Parathyroid adenoma (tissue), 2 donors: ENCODE measurements around the gene MEI4.

ENCODE experiments used
- H2AFZ ChIP-seq: fragments of 300-600 bp; sonication (generic); one replicate; pipeline ENCODE4 v1.7.0; 2017; ENCODE audit warnings: antibody characterized with exemption, mild to moderate bottlenecking
- H3K27ac ChIP-seq: fragments of 300-600 bp; sonication (generic); one replicate; pipeline ENCODE4 v1.7.0; 2017
- H3K27me3 ChIP-seq: fragments of 300-600 bp; sonication (generic); one replicate; pipeline ENCODE4 v1.7.0; 2017; ENCODE audit warnings: low read length; ENCODE audit not compliant: control insufficient read depth, insufficient read depth
- H3K36me3 ChIP-seq: fragments of 300-600 bp; sonication (generic); one replicate; pipeline ENCODE4 v1.7.0; 2017; ENCODE audit warnings: low read length; ENCODE audit not compliant: control insufficient read depth, insufficient read depth
- H3K4me1 ChIP-seq: fragments of 300-600 bp; sonication (generic); one replicate; pipeline ENCODE4 v1.7.0; 2017; ENCODE audit warnings: control low read depth
- H3K4me2 ChIP-seq: fragments of 300-600 bp; sonication (generic); one replicate; pipeline ENCODE4 v1.7.0; 2017; ENCODE audit warnings: low read length
- H3K4me3 ChIP-seq: fragments of 300-600 bp; sonication (generic); one replicate; pipeline ENCODE4 v1.7.0; 2017; ENCODE audit warnings: low read depth, low read length
- H3K79me2 ChIP-seq: fragments of 300-600 bp; sonication (generic); one replicate; pipeline ENCODE4 v1.7.0; 2017; ENCODE audit warnings: control low read depth
- H3K9ac ChIP-seq: fragments of 300-600 bp; sonication (generic); one replicate; pipeline ENCODE4 v1.7.0; 2017; ENCODE audit warnings: mild to moderate bottlenecking
- H3K9me3 ChIP-seq: fragments of 300-600 bp; sonication (generic); one replicate; pipeline ENCODE4 v1.7.0; 2017; ENCODE audit warnings: low read length; ENCODE audit not compliant: control insufficient read depth
- CTCF ChIP-seq: fragments of 300-600 bp; sonication (generic); IDR thresholded peaks from one replicate; pipeline ENCODE4 v1.7.0; 2017; ENCODE audit warnings: antibody characterized with exemption, mild to moderate bottlenecking
- donor health status: primary hyperparathyroidism.

The MEI4 gene

DNA sequence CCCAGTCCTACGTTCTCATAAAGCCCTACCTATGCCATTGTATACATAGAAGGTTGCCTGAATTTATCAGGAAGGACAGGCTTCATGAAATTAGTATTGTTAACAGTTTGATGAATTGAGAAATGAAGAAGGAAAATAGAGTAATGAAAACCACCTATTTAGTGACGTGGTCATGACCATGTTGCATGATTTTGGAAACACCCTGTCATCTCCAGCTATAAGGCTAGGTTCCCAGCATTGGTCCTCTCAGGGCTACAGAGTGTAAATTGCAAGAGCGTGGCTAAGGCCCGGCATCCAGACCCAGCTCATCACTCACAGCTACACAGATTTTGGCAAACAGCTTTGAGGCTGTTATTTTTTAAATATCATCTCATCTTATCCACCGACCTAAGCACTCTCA, 203.6 kb downstream of the MEI4 start:
- Histone ChIP-seq H3K79me2 (no peaks in the 10 kb centered on the region), H3K27ac (no peak overlapping the region), H3K9ac (no peak overlapping the region), H3K4me3 (no peak overlapping the region), H3K4me1 (no peaks in the 10 kb centered on the region), H3K36me3 (no peaks in the 10 kb centered on the region), H2AFZ (no peak overlapping the region), H3K9me3 (no peaks in the 10 kb centered on the region), H3K4me2 (no peak overlapping the region), H3K27me3 (no peaks in the 10 kb centered on the region)
- no peak for TF ChIP-seq CTCF

GRCh38 chr6:77857421-77857820, 204.6 kb downstream of the MEI4 start:
- Histone ChIP-seq H3K27ac (no peak overlapping the region), H3K9ac (no peak overlapping the region), H3K4me1 (no peaks in the 10 kb centered on the region), H3K4me2 (no peak overlapping the region), H3K4me3 (no peak overlapping the region), H3K9me3 (no peaks in the 10 kb centered on the region), H2AFZ (no peak overlapping the region), H3K36me3 (no peaks in the 10 kb centered on the region), H3K79me2 (no peaks in the 10 kb centered on the region), H3K27me3 (no peaks in the 10 kb centered on the region)
- no peak for TF ChIP-seq CTCF

DNA sequence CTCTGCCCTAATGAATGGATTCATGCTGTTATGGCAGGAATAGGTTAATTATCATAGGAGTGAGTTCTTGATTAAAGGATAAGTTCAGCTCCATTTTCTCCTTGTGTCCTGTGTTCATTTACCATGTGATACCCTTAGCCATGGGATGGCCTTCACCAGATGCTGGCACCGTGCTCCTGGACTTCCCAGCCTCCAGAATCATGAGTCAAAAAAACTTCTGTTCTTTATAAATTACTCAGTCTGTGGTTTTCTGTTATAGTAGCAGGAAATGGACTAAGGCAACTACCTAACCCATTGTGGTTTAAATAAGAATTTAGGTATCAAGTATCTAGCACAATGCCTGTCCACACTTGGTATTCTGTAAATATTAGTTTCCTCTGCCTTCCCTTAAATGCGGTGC, 223.5 kb downstream of the MEI4 start:
- Histone ChIP-seq H3K36me3 (no peaks in the 10 kb centered on the region), H2AFZ (no peak overlapping the region), H3K9ac (no peak overlapping the region), H3K79me2 (no peaks in the 10 kb centered on the region), H3K9me3 (no peaks in the 10 kb centered on the region), H3K4me1 (no peaks in the 10 kb centered on the region), H3K4me3 (no peak overlapping the region), H3K27ac (no peak overlapping the region), H3K4me2 (no peak overlapping the region), H3K27me3 (no peaks in the 10 kb centered on the region)
- TF ChIP-seq CTCF: no peak

GRCh38 chr6:77879527-77879926, 226.7 kb downstream of the MEI4 start:
- Histone ChIP-seq H3K4me3 (no peak overlapping the region), H3K36me3 (no peaks in the 10 kb centered on the region), H3K4me1 (no peaks in the 10 kb centered on the region), H3K27ac (no peak overlapping the region), H3K79me2 (no peaks in the 10 kb centered on the region), H3K27me3 (no peaks in the 10 kb centered on the region), H3K4me2 (no peak overlapping the region), H2AFZ (no peak overlapping the region), H3K9ac (no peak overlapping the region), H3K9me3 (no peaks in the 10 kb centered on the region)
- no peak for TF ChIP-seq CTCF

DNA sequence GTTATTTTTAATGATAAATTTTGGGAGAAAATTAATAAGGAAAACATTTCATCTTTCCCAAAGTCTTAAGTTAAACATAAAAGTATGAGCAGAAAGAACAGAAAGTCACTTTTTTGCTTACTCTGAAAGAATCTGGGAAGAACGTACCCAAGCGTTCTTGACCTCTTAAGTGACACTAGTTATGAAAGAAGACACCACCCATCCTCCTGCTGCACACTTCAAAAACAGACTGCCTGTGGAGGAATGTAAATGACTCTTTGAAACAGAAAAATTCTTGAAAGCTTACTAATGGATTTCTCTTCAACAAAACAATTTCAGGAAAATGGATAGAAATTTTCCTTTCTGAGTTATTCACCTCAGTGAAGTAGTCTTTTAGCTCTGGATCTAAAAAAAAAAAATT, 227.7 kb downstream of the MEI4 start:
- Histone ChIP-seq H3K4me1 (no peaks in the 10 kb centered on the region), H2AFZ (no peak overlapping the region), H3K27me3 (no peaks in the 10 kb centered on the region), H3K9me3 (no peaks in the 10 kb centered on the region), H3K9ac (no peak overlapping the region), H3K36me3 (no peaks in the 10 kb centered on the region), H3K4me3 (no peak overlapping the region), H3K79me2 (no peaks in the 10 kb centered on the region), H3K27ac (no peak overlapping the region), H3K4me2 (no peak overlapping the region)
- TF ChIP-seq CTCF: no peak
